CD4-positive, alpha-beta T cell (primary cell): ENCODE data around the gene UVSSA. TPM values are rescaled to one million over a fixed set of nuclear protein-coding genes. Genes with fewer than 3 reads are reported as not detected.

Source experiments
- ATAC-seq: fragments of 200-7000 bp; cut with Tn5 transposase; one replicate; pipeline ENCODE4 v1.10.0; 2022; ENCODE audit warnings: mild to moderate bottlenecking; ENCODE audit not compliant: poor library complexity
- CTCF ChIA-PET: fragments of 350-600 bp; sonication (Branson Sonifier 250); formaldehyde crosslinking; loops from one replicate; lab custom pipeline; 2021; ENCODE audit warnings: antibody characterized with exemption, inconsistent platforms; lab: Charles Lee
- POLR2A ChIA-PET: fragments of 350-600 bp; sonication (Branson Sonifier 250); formaldehyde crosslinking; loops from one replicate; lab custom pipeline; 2021; ENCODE audit warnings: antibody characterized with exemption, inconsistent platforms; lab: Charles Lee
- DNase-seq, 14 experiments: peaks; one replicate each; pipeline ENCODE4 v3.0.0-alpha.2; 2013 to 2020; ENCODE audit warnings: mixed read lengths in 2 of 14
- H3K27ac ChIP-seq, 2 donors: one replicate each; pipeline versions ENCODE4 v1.5.1 to v1.7.0; 2013; ENCODE audit warnings: low read length in 2 of 2, low read depth in 1 of 2, mild to moderate bottlenecking in 1 of 2
- H3K27me3 ChIP-seq, 2 experiments: 1 replicate in 1 of 2; 2 replicates in 1 of 2; pipeline versions ENCODE4 v1.6.1 to v1.7.0; 2013; ENCODE audit warnings: low read length in 2 of 2, control low read depth in 1 of 2, mild to moderate bottlenecking in 1 of 2, moderate library complexity in 1 of 2; ENCODE audit not compliant: insufficient read depth in 2 of 2, control insufficient read depth in 1 of 2
- H3K36me3 ChIP-seq: one replicate; pipeline ENCODE4 v1.6.1; 2013; ENCODE audit warnings: low read length, control low read depth; ENCODE audit not compliant: insufficient read depth
- H3K4me1 ChIP-seq: one replicate; pipeline ENCODE4 v1.6.1; 2013; ENCODE audit warnings: low read length, control low read depth; ENCODE audit not compliant: insufficient read depth
- H3K4me3 ChIP-seq: one replicate; pipeline ENCODE4 v1.5.1; 2013; ENCODE audit warnings: mild to moderate bottlenecking, low read length, moderate library complexity
- H3K9me3 ChIP-seq, 2 experiments: 1 replicate in 1 of 2; 2 replicates in 1 of 2; pipeline versions ENCODE4 v1.6.1 to v1.7.0; 2013; ENCODE audit warnings: low read length in 2 of 2, mild to moderate bottlenecking in 2 of 2, control low read depth in 1 of 2, moderate library complexity in 1 of 2; ENCODE audit not compliant: control insufficient read depth in 1 of 2, insufficient read depth in 1 of 2
- H3K27ac Mint-ChIP-seq: one replicate; pipeline ENCODE4 v1.8.0; 2020; ENCODE audit warnings: mixed read lengths
- H3K27me3 Mint-ChIP-seq: one replicate; pipeline ENCODE4 v1.8.0; 2021; ENCODE audit warnings: mixed read lengths
- H3K36me3 Mint-ChIP-seq: one replicate; pipeline ENCODE4 v1.8.0; 2021; ENCODE audit warnings: low read depth, mixed read lengths
- H3K4me1 Mint-ChIP-seq: one replicate; pipeline ENCODE4 v1.8.0; 2021; ENCODE audit warnings: low read depth, mixed read lengths
- H3K4me3 Mint-ChIP-seq: one replicate; pipeline ENCODE4 v1.8.0; 2020; ENCODE audit warnings: mild to moderate bottlenecking, mixed read lengths
- H3K9me3 Mint-ChIP-seq: one replicate; pipeline ENCODE4 v1.8.0; 2020; ENCODE audit warnings: mixed read lengths
- CTCF ChIP-seq: fragments of 200-600 bp; IDR thresholded peaks from one replicate; pipeline ENCODE4 v1.8.0; 2022; ENCODE audit warnings: antibody characterized with exemption, mild to moderate bottlenecking
- intact Hi-C, 2 experiments: fragments of 100-400 bp; cut with DNase I in 1 of 2; cut with micrococcal nuclease in 1 of 2; formaldehyde crosslinking; loops; one replicate each; pipeline versions ENCODE4 v1.15.1 to v1.9.0; 2023 to 2025; cut with DNase I, micrococcal nuclease
- total RNA-seq, 174 experiments: library from RNA in 2 of 174; stranded (reverse) in 2 of 174; gene quantifications; one replicate each; pipeline ENCODE4 v1.2.3 and lab custom pipeline; 2021 to 2026

UVSSA gene
- total RNA-seq, 2 experiments from 2014 or later: 31.1 to 33.1 TPM

GRCh38 chr4:1339489-1339888 lies 7.5 kb upstream of the UVSSA start:
- Histone ChIP-seq H3K4me3 (no peak overlapping the region), H3K4me1 (peaks cover 9% of the 10 kb centered on the region), H3K27ac (no peak overlapping the region), H3K9me3 (peaks cover 0 to 4% of the 10 kb centered on the region in 2 experiments), H3K36me3 (peaks cover 60% of the 10 kb centered on the region), H3K27me3 (no peaks in the 10 kb centered on the region)
- TF ChIP-seq CTCF: no peak
- Mint-ChIP-seq H3K36me3 (peaks cover 51% of the 10 kb centered on the region), H3K27me3 (no peaks in the 10 kb centered on the region), H3K9me3 (no peaks in the 10 kb centered on the region), H3K4me1 (peaks cover 20% of the 10 kb centered on the region), H3K27ac (no peak overlapping the region), H3K4me3 (no peak overlapping the region)
- intact Hi-C loops: no loop called here
- no peak for ATAC-seq
- CTCF ChIA-PET: no interaction called here
- no peak for DNase-seq
- POLR2A ChIA-PET: interaction anchor here (0.6 kb wide), 1 partner anchor 53 kb away, joined by 3 read pairs; no protein-coding TSS in a partner anchor

- Histone ChIP-seq H3K4me1 (peaks cover 16% of the 10 kb centered on the region), H3K9me3 (peaks cover 0 to 4% of the 10 kb centered on the region in 2 experiments), H3K36me3 (peaks cover 54% of the 10 kb centered on the region), H3K27ac (no peak overlapping the region), H3K27me3 (no peaks in the 10 kb centered on the region), H3K4me3 (no peak overlapping the region)
- no peak for TF ChIP-seq CTCF
- Mint-ChIP-seq H3K9me3 (no peaks in the 10 kb centered on the region), H3K36me3 (peaks cover 44% of the 10 kb centered on the region), H3K27ac (no peak overlapping the region), H3K4me3 (no peak overlapping the region), H3K27me3 (no peaks in the 10 kb centered on the region), H3K4me1 (peaks cover 23% of the 10 kb centered on the region)
- DNase-seq: no peak
- ChIA-PET CTCF (no interaction called here), POLR2A (interaction anchor here (0.6 kb wide), 1 partner anchor 54 kb away, joined by 3 read pairs; no protein-coding TSS in a partner anchor)
- no peak for ATAC-seq
- intact Hi-C loops: no loop called here
Observed at GRCh38 chr4:1340181-1340747, 6.7 kb upstream of the UVSSA start.

- DNase-seq: no peak
- intact Hi-C loops: no loop called here
- Mint-ChIP-seq H3K4me1 (peaks cover 28% of the 10 kb centered on the region), H3K36me3 (peaks cover 48% of the 10 kb centered on the region), H3K27ac (no peak overlapping the region), H3K4me3 (no peak overlapping the region), H3K9me3 (no peaks in the 10 kb centered on the region), H3K27me3 (no peaks in the 10 kb centered on the region)
- POLR2A ChIA-PET: no interaction called here
- H3K36me3 ChIP-seq: peaks cover 54% of the 10 kb centered on the region
- peaks cover 0 to 4% of the 10 kb centered on the region in 2 experiments for H3K9me3 ChIP-seq
- H3K4me3 ChIP-seq: no peak overlapping the region
- H3K4me1 ChIP-seq: peaks cover 22% of the 10 kb centered on the region
- H3K27me3 ChIP-seq: no peaks in the 10 kb centered on the region
- no peak for ATAC-seq
- no peak for TF ChIP-seq CTCF
- CTCF ChIA-PET: no interaction called here
- no peak overlapping the region for H3K27ac ChIP-seq
Observed at GRCh38 chr4:1340861-1341260, 6.1 kb upstream of the UVSSA start.
